ENCODE results near the gene DDRGK1.

- TF ChIP-seq CTCF (IDR thresholded peaks at IDR 0.05; ENCODE audit: low read depth, low read length) (no peak), EZH2phosphoT487 (IDR thresholded peaks at IDR 0.05; ENCODE audit: low read depth) (no peak)
Observed at GRCh38 chr20:3248167-3248992, 43.9 kb upstream of the DDRGK1 start.
